Thyroid gland (tissue), 4 donors: ENCODE data around the gene ORAI2.

Source experiments
- CTCF ChIP-seq, 6 experiments: fragments of 200-600 bp in 3 of 6; fragments of 450-650 bp in 3 of 6; sonication (generic) in 3 of 6; IDR thresholded peaks; one replicate each; pipeline ENCODE4 v1.5.1; 2016 to 2019; ENCODE audit warnings: antibody characterized with exemption in 6 of 6, mild to moderate bottlenecking in 2 of 6, inconsistent platforms in 1 of 6, moderate library complexity in 1 of 6
- POLR2A ChIP-seq, 2 donors: fragments of 450-650 bp; IDR thresholded peaks; one replicate each; pipeline ENCODE4 v1.6.1; 2017; ENCODE audit warnings: antibody characterized with exemption in 2 of 2, mild to moderate bottlenecking in 2 of 2, moderate library complexity in 1 of 2

DNA sequence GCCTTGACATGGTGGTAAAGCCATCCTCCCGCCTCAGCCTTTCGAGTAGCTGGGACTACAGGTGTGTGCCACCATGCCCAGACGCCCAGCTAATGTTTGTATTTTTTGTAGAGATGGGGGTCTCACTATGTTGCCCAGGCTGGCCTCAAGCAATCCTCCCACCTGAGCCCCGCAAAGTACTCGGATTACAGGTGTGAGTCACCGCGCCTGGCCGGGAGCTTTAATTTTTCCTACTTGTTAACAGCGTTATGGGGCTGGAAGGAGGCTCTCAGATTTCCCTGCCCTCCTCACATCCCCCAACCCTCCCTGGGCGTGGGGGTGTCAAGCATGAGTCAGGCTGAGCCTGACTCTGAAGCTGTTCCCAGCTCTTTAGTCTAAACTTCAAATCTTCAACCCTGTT, 23.0 kb downstream of the ORAI2 start:
- TF ChIP-seq CTCF (IDR thresholded peaks at IDR 0.05) (no peak), POLR2A (IDR thresholded peaks at IDR 0.05) (no peak)
